NB4 (cell line): ENCODE measurements around the gene IQCE.
A peak's percentile ranks its signal among the peaks of the same experiment; 100 is the strongest.

Experiments used
- DNase-seq: peaks from one replicate; pipeline ENCODE4 v3.0.0; 2010; ENCODE audit warnings: low read depth
- H3K4me3 ChIP-seq: one replicate; pipeline ENCODE4 v1.5.1; 2011; ENCODE audit warnings: mild to moderate bottlenecking, low read depth, low read length, moderate library complexity
- CTCF ChIP-seq: IDR thresholded peaks from one replicate; pipeline ENCODE4 v1.5.1; 2012; ENCODE audit warnings: low read depth, low read length
- MAX ChIP-seq: IDR thresholded peaks from 2 replicates; pipeline ENCODE4 v1.6.1; 2011; ENCODE audit warnings: low read depth, low read length
- MYC ChIP-seq: IDR thresholded peaks from 2 replicates; pipeline ENCODE4 v1.6.1; 2011; ENCODE audit warnings: low read depth, low read length
- POLR2A ChIP-seq: IDR thresholded peaks from 2 replicates; pipeline ENCODE4 v1.6.1; 2011; ENCODE audit warnings: mild to moderate bottlenecking; ENCODE audit not compliant: insufficient read length; ENCODE audit errors: extremely low read depth

Gene IQCE

DNA sequence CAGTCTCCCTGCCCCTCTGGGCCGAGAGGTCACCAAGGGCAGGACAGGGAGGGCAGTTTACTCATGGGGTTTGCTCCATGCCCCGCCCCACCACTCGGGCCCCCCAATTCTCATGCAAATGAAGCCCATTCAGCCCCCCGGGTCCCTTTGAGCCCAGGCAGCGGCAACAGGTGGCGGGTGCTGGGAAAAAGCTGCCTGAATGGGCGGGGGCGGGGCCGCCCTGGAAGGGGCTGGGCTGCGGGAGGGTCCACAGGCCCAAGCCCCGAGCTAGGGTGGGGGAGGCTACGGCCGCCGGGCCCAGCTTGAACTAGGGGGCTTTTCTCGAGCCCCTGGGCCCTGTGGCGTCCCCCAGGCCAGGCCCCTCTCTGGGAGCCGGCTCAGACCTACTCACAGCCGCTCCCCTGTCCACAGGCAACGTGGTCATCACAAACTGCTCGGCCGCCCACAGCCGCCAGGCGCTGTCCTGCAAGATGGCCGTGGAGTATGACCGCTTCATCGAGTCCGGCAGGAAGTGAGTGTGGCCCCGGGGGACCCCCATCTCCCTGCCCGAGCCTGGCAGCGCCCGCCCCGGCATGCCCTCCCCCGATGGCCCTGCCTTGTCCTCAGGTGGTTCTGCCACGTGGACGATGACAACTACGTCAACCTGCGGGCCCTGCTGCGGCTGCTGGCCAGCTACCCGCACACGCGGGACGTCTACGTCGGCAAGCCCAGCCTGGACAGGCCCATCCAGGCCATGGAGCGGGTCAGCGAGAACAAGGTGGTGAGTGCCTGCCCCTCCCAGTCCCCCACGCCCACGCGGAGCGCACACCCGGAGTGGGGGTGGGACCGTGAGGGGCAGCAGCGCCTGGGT is 33.7 kb upstream of the IQCE start:
- H3K4me3 ChIP-seq, result no peak overlapping the region
- TF ChIP-seq CTCF (no peak), POLR2A (no peak), MYC (no peak), MAX (no peak)
- DNase-seq, result no peak

GRCh38 chr7:2525658-2526630 is 32.8 kb upstream of the IQCE start:
- TF ChIP-seq CTCF, result no peak
- no peak for TF ChIP-seq MAX
- no peak for TF ChIP-seq POLR2A
- TF ChIP-seq MYC, result no peak
- DNase-seq, result no peak
- no peak overlapping the region for H3K4me3 ChIP-seq

DNA sequence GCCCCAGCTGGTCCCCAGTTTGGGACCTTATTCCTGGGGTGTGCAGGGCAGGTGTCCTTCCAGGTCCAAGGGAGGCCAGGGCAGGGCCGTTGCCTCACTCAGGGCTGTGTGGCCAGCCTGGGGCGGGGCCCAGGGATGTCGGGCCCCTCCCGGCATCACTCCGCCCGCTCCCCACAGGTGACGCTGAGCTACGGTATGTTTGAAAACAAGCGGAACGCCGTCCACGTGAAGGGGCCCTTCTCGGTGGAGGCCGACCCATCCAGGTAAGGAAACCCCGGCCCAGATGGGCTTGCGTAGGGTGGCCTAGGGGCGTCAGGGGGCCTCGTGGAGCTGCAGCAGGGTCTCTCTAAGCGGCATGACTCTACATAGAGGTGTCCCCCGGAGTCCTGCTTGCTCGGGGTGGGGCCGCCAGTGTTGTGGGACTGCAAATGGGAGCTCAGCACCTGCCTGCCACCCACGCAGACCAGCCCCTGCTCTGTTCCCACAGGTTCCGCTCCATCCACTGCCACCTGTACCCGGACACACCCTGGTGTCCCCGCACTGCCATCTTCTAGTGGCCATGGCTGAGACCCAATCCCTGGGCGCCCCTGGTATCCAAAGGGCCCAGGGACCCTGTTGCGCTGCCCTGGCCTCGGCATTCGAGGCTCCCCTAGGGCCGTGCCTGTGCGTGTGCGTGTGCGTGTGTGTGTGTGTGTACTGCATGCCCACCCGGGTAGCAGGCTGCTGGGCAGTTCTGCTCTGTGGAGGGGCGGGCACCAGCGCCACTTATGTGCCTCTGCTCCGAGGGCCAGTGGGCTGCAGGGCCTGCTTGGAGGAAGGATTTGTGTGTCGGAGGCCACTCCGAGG is 31.9 kb upstream of the IQCE start:
- no peak overlapping the region for H3K4me3 ChIP-seq
- DNase-seq, result no peak
- TF ChIP-seq MYC, result no peak
- no peak for TF ChIP-seq POLR2A
- no peak for TF ChIP-seq MAX
- no peak for TF ChIP-seq CTCF

DNA sequence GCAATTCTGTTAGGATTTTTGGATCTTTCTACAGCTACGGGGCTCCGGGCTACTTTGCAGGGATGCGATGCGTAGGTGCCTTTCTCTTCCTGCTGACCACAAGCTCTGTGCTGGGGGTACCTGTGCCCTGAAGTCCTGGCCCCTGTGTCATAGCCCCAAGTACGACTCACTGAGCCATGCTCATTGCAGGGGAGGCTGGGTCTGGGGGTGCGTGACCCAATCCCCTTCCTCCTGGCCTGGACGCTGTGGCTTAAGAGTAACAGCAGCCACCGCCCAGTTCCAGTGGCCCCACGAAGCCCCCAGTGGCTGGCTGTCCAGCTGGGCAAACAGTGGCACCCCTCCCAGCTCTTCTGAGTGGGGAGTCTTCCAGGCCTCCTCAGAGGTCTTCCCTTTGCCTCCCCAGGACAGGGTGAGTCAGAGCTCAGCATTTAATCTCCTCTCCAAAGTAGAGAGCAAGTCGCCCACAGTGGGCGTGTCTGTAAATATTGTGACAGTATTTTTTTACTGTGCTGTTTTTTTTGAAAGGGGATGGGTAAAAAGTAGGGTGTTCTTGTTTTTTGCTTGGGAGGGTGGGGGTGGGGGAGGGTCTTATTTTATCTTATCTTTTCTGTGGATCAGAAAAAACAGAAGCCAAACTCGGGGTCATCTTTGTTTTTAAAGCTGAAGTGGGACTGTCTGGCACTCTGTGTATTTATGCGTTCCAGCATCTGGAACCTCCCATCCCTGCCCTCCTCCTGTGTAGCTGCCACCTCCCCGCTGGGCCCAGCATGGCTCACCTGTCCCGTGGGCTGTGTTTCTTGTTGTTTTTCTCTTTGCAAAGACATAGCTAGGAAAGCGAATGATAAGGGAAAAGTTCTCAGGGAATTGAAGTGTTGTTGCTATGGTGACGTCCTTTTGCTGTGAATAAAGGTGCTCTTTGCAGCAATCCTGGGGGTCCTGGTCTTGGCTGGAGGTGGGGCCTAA is 31.0 kb upstream of the IQCE start:
- no peak overlapping the region for H3K4me3 ChIP-seq

More for the DNA sequence above, 31.0 kb upstream of the IQCE start:
- no peak for TF ChIP-seq CTCF
- no peak for TF ChIP-seq MAX
- no peak for TF ChIP-seq POLR2A
- no peak for TF ChIP-seq MYC
- DNase-seq, result peak; percentile 77
